CD14-positive monocyte (primary cell): ENCODE measurements around the gene PLAGL2. TPM values are rescaled to one million over a fixed set of nuclear protein-coding genes. Genes with fewer than 3 reads are reported as not detected.
A peak's percentile ranks its signal among the peaks of the same experiment; 100 is the strongest.

Experiments
- DNase-seq, 3 donors: peaks; one replicate each; pipeline ENCODE4 v3.0.0-alpha.2; 2011 to 2022
- H2AFZ ChIP-seq: 2 replicates; pipeline ENCODE4 v1.6.0; 2012; ENCODE audit warnings: mild to moderate bottlenecking, low read depth, low read length, inconsistent platforms; ENCODE audit not compliant: insufficient read depth, poor library complexity, severe bottlenecking
- H3K27ac ChIP-seq, 2 donors: 1 replicate in 1 of 2; 2 replicates in 1 of 2; pipeline ENCODE4 v1.5.1; 2012 to 2013; ENCODE audit warnings: low read length in 2 of 2, control low read depth in 1 of 2, inconsistent platforms in 1 of 2, low read depth in 1 of 2, mild to moderate bottlenecking in 1 of 2
- H3K27me3 ChIP-seq, 2 donors: one replicate each; pipeline versions ENCODE4 v1.6.0 to v1.6.1; 2011 to 2013; ENCODE audit warnings: low read length in 2 of 2; ENCODE audit not compliant: control insufficient read depth in 2 of 2, insufficient read depth in 2 of 2
- H3K36me3 ChIP-seq, 2 donors: replicated peaks in 1 of 2; 1 replicate in 1 of 2; 2 replicates in 1 of 2; pipeline versions ENCODE4 v1.5.1 to v1.6.1; 2012 to 2013; ENCODE audit warnings: low read length in 2 of 2, control low read depth in 1 of 2, inconsistent platforms in 1 of 2, mild to moderate bottlenecking in 1 of 2; ENCODE audit not compliant: insufficient read depth in 2 of 2, control insufficient read depth in 1 of 2
- H3K4me1 ChIP-seq, 2 donors: 1 replicate in 1 of 2; 2 replicates in 1 of 2; pipeline versions ENCODE4 v1.5.1 to v1.6.1; 2012 to 2013; ENCODE audit warnings: low read length in 2 of 2, control low read depth in 1 of 2, inconsistent platforms in 1 of 2, mild to moderate bottlenecking in 1 of 2, moderate library complexity in 1 of 2; ENCODE audit not compliant: insufficient read depth in 2 of 2, control insufficient read depth in 1 of 2
- H3K4me2 ChIP-seq: replicated peaks from 2 replicates; pipeline ENCODE3; 2012; ENCODE audit warnings: low read length, moderate library complexity, mild to moderate bottlenecking; ENCODE audit not compliant: poor library complexity, severe bottlenecking; ENCODE audit errors: extremely low read depth
- H3K4me3 ChIP-seq, 3 experiments: fragments of 200-600 bp in 1 of 3; sonication (generic) in 1 of 3; replicated peaks in 1 of 3; 1 replicate in 2 of 3; 2 replicates in 1 of 3; pipeline ENCODE4 v1.5.1; 2011 to 2013; ENCODE audit warnings: low read length in 3 of 3, mild to moderate bottlenecking in 3 of 3, control low read depth in 2 of 3, low read depth in 2 of 3, inconsistent platforms in 1 of 3, moderate library complexity in 1 of 3
- H3K79me2 ChIP-seq: 2 replicates; pipeline ENCODE4 v1.6.0; 2012; ENCODE audit warnings: mild to moderate bottlenecking, control low read depth, inconsistent platforms, low read length, moderate library complexity; ENCODE audit not compliant: insufficient read depth
- H3K9ac ChIP-seq: 2 replicates; pipeline ENCODE4 v1.6.0; 2017; ENCODE audit warnings: low read length, mild to moderate bottlenecking; ENCODE audit not compliant: insufficient read depth, poor library complexity, severe bottlenecking
- H3K9me3 ChIP-seq, 2 donors: replicated peaks in 1 of 2; 1 replicate in 1 of 2; 2 replicates in 1 of 2; pipeline versions ENCODE4 v1.5.1 to v1.6.1; 2012 to 2013; ENCODE audit warnings: low read length in 2 of 2, control low read depth in 1 of 2; ENCODE audit not compliant: control insufficient read depth in 1 of 2, insufficient read depth in 1 of 2
- H4K20me1 ChIP-seq: 2 replicates; pipeline ENCODE4 v1.6.0; 2012; ENCODE audit warnings: mild to moderate bottlenecking, low read length, control low read depth, moderate library complexity; ENCODE audit not compliant: insufficient read depth
- H3K27ac Mint-ChIP-seq, 7 donors: one replicate each; pipeline ENCODE4 v1.8.0; 2020; ENCODE audit warnings: mild to moderate bottlenecking in 7 of 7, mixed read lengths in 7 of 7, moderate library complexity in 6 of 7, inconsistent platforms in 2 of 7
- H3K27me3 Mint-ChIP-seq, 3 donors: one replicate each; pipeline ENCODE4 v1.8.0; 2021 to 2022; ENCODE audit warnings: low read depth in 3 of 3, mild to moderate bottlenecking in 3 of 3, mixed read lengths in 3 of 3, moderate library complexity in 3 of 3, inconsistent platforms in 1 of 3
- H3K36me3 Mint-ChIP-seq, 2 donors: one replicate each; pipeline ENCODE4 v1.8.0; 2020; ENCODE audit warnings: mixed read lengths in 2 of 2, inconsistent platforms in 1 of 2, mild to moderate bottlenecking in 1 of 2
- H3K4me1 Mint-ChIP-seq: one replicate; pipeline ENCODE4 v1.8.0; 2020; ENCODE audit warnings: mild to moderate bottlenecking, mixed read lengths
- H3K4me3 Mint-ChIP-seq, 2 donors: one replicate each; pipeline ENCODE4 v1.8.0; 2020; ENCODE audit warnings: mild to moderate bottlenecking in 2 of 2, mixed read lengths in 2 of 2, moderate library complexity in 1 of 2
- H3K9me3 Mint-ChIP-seq, 7 donors: one replicate each; pipeline ENCODE4 v1.8.0; 2020 to 2022; ENCODE audit warnings: mixed read lengths in 7 of 7, mild to moderate bottlenecking in 6 of 7, moderate library complexity in 6 of 7, inconsistent platforms in 2 of 7
- WGBS: methylation state at CpG from one replicate; pipeline ENCODE4 v1.1.5; 2013; ENCODE audit warnings: missing lambda C conversion rate; ENCODE audit not compliant: insufficient coverage; 5-methylcytosine and 5-hydroxymethylcytosine counted together
- intact Hi-C, 2 donors: fragments of 100-400 bp; cut with micrococcal nuclease; formaldehyde crosslinking; loops; one replicate each; pipeline versions ENCODE4 v1.15.0 to v1.15.1; 2023
- polyA plus RNA-seq, 3 donors: library from polyadenylated mRNA; depleted of rRNA in 1 of 3; unstranded in 2 of 3; stranded (reverse) in 1 of 3; fragments of 300-500 nt in 2 of 3; fragments of >200 nt in 1 of 3; fragmentation: Illumina TruSeq in 2 of 3; gene quantifications; 1 replicate in 2 of 3; 2 replicates in 1 of 3; pipeline ENCODE4 v1.2.3, GENCODE V29; 2012 to 2021
- TF ChIP-seq, protein P1 (sequence below): fragments of 200-600 bp; IDR thresholded peaks from one replicate; pipeline ENCODE4 v1.8.0; 2022; ENCODE audit warnings: antibody characterized with exemption, mild to moderate bottlenecking

PLAGL2 gene
- polyA plus RNA-seq, 3 donors, result 6.2 to 31.7 (median 14.7) TPM

DNA sequence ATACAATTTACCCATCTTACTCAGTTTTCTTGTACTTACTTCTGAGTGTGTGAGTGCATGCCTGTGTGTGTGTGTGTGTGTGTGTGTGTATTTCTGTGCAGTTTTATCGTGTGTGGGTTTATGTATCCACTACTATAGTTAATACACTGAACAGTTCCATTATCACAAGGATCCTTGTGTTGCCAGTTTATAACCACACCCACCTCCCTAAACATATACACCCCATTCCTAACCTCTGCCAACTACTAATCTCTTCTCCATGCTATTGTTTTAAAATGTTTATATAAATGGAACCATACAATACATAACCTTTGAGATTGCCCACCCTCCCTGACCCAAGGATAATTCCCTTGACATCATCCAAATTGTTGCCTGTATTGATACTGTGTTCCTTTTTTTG is 18.8 kb upstream of the PLAGL2 start:
- Mint-ChIP-seq H3K4me1 (peaks cover 41% of the 10 kb centered on the region), H3K27ac (peak overlapping the region in 2 of 7 donors; percentile 61 to 71), H3K27me3 (no peaks in the 10 kb centered on the region), H3K4me3 (no peak overlapping the region), H3K36me3 (peaks cover 51 to 52% of the 10 kb centered on the region in 2 donors), H3K9me3 (no peaks in the 10 kb centered on the region)
- intact Hi-C loops, result no loop called here
- H3K4me3 ChIP-seq, result no peak overlapping the region
- no peak overlapping the region for H3K4me2 ChIP-seq
- peaks cover 31 to 41% of the 10 kb centered on the region in 2 donors for H3K4me1 ChIP-seq
- H4K20me1 ChIP-seq, result no peaks in the 10 kb centered on the region
- no CpG with 5 or more reads among the region's 1 CpG for WGBS
- TF ChIP-seq, protein P1, sequence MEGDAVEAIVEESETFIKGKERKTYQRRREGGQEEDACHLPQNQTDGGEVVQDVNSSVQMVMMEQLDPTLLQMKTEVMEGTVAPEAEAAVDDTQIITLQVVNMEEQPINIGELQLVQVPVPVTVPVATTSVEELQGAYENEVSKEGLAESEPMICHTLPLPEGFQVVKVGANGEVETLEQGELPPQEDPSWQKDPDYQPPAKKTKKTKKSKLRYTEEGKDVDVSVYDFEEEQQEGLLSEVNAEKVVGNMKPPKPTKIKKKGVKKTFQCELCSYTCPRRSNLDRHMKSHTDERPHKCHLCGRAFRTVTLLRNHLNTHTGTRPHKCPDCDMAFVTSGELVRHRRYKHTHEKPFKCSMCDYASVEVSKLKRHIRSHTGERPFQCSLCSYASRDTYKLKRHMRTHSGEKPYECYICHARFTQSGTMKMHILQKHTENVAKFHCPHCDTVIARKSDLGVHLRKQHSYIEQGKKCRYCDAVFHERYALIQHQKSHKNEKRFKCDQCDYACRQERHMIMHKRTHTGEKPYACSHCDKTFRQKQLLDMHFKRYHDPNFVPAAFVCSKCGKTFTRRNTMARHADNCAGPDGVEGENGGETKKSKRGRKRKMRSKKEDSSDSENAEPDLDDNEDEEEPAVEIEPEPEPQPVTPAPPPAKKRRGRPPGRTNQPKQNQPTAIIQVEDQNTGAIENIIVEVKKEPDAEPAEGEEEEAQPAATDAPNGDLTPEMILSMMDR, result no peak
- H2AFZ ChIP-seq, result no peak overlapping the region
- H3K27ac ChIP-seq, result peak overlapping the region in 1 of 2 donors; percentile 85
- H3K36me3 ChIP-seq, result peaks cover 21 to 58% of the 10 kb centered on the region in 2 donors
- no peak overlapping the region for H3K9ac ChIP-seq
- DNase-seq, result no peak
- peaks cover 8% of the 10 kb centered on the region for H3K79me2 ChIP-seq
- no peaks in the 10 kb centered on the region for H3K9me3 ChIP-seq
- no peaks in the 10 kb centered on the region for H3K27me3 ChIP-seq

DNA sequence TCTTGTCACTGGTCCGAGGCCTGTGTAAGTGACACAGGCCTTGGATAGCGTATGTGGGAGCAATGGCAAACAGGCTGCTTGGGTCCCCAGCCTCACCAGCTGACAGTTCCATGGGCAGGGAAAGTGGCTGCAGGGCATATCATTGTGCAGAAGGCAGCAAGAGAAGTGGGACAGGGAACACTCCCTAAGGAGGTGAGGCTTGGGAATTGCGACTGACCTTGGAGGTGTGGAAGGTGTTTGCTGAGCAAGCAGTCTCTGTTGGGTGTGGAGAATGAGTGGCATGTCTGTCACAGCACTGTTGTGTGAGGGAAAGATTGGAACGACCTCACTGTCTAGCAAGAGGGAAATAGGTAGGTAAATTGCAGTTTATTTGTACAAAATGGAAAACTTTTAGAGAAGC is 16.9 kb upstream of the PLAGL2 start:
- Histone ChIP-seq H3K36me3 (peaks cover 29 to 64% of the 10 kb centered on the region in 2 donors), H3K9me3 (no peaks in the 10 kb centered on the region), H3K4me1 (peaks cover 24 to 33% of the 10 kb centered on the region in 2 donors), H3K4me2 (no peak overlapping the region), H4K20me1 (no peaks in the 10 kb centered on the region), H2AFZ (no peak overlapping the region), H3K27ac (no peak overlapping the region), H3K79me2 (peaks cover 8% of the 10 kb centered on the region), H3K9ac (no peak overlapping the region), H3K27me3 (no peaks in the 10 kb centered on the region), H3K4me3 (no peak overlapping the region)
- Mint-ChIP-seq H3K36me3 (peaks cover 55 to 56% of the 10 kb centered on the region in 2 donors), H3K9me3 (no peaks in the 10 kb centered on the region), H3K27me3 (peaks cover 0 to 1% (median 0%) of the 10 kb centered on the region in 3 donors), H3K4me1 (peaks cover 32% of the 10 kb centered on the region), H3K4me3 (no peak overlapping the region), H3K27ac (peak overlapping the region in 3 of 7 donors; percentile 0 to 55 (median 21))
- DNase-seq, result no peak
- intact Hi-C loops, result no loop called here
- 95% methylated on average over 2 of the region's 4 CpGs for WGBS
- TF ChIP-seq, protein P1, result no peak
